ENCODE results near the gene TSPAN18.

Gene TSPAN18

GRCh38 chr11:44782478-44782877, 55.7 kb downstream of the TSPAN18 start:
- TF ChIP-seq CTCF (conservative IDR thresholded peaks at IDR 0.05; ENCODE audit: control insufficient read depth, insufficient read depth, low read depth, low read length), result no peak
- H3K4me3 ChIP-seq (ENCODE audit: control insufficient read depth, low read depth, low read length), result no peak overlapping the region
- no peak for DNase-seq (ENCODE audit: low read depth)

- H3K4me3 ChIP-seq (ENCODE audit: control insufficient read depth, low read depth, low read length), result no peak overlapping the region
- no peak for DNase-seq (ENCODE audit: low read depth)
- no peak for TF ChIP-seq CTCF (conservative IDR thresholded peaks at IDR 0.05; ENCODE audit: control insufficient read depth, insufficient read depth, low read depth, low read length)
Observed at GRCh38 chr11:44784436-44784760, 57.6 kb downstream of the TSPAN18 start.

GRCh38 chr11:44784851-44785250, 58.1 kb downstream of the TSPAN18 start:
- no peak overlapping the region for H3K4me3 ChIP-seq (ENCODE audit: control insufficient read depth, low read depth, low read length)
- TF ChIP-seq CTCF (conservative IDR thresholded peaks at IDR 0.05; ENCODE audit: control insufficient read depth, insufficient read depth, low read depth, low read length), result no peak
- DNase-seq (ENCODE audit: low read depth), result no peak

GRCh38 chr11:44785856-44786607, 59.3 kb downstream of the TSPAN18 start:
- no peak for DNase-seq (ENCODE audit: low read depth)
- no peak for TF ChIP-seq CTCF (conservative IDR thresholded peaks at IDR 0.05; ENCODE audit: control insufficient read depth, insufficient read depth, low read depth, low read length)
- no peak overlapping the region for H3K4me3 ChIP-seq (ENCODE audit: control insufficient read depth, low read depth, low read length)

GRCh38 chr11:44787070-44787469, 60.3 kb downstream of the TSPAN18 start:
- no peak for DNase-seq (ENCODE audit: low read depth)
- TF ChIP-seq CTCF (conservative IDR thresholded peaks at IDR 0.05; ENCODE audit: control insufficient read depth, insufficient read depth, low read depth, low read length), result no peak
- no peak overlapping the region for H3K4me3 ChIP-seq (ENCODE audit: control insufficient read depth, low read depth, low read length)

- no peak for TF ChIP-seq CTCF (conservative IDR thresholded peaks at IDR 0.05; ENCODE audit: control insufficient read depth, insufficient read depth, low read depth, low read length)
- H3K4me3 ChIP-seq (ENCODE audit: control insufficient read depth, low read depth, low read length), result no peak overlapping the region
- DNase-seq (ENCODE audit: low read depth), result no peak
Observed at GRCh38 chr11:44787981-44788380, 61.2 kb downstream of the TSPAN18 start.

All from fibroblast of mammary gland (primary cell).